Smooth muscle cell (in vitro differentiated cells): Measurements from ENCODE around the gene ITGA4. TPM values are rescaled to one million over a fixed set of nuclear protein-coding genes. Genes with fewer than 3 reads are reported as not detected.

Source experiments
- DNase-seq: peaks from one replicate; lab custom pipeline; 2025; ENCODE audit not compliant: unreplicated experiment; lab: John Stamatoyannopoulos, UW
- H2AFZ ChIP-seq: fragments of 200-600 bp; sonication (generic); 2 replicates; pipeline ENCODE4 v1.6.0; 2016; ENCODE audit warnings: antibody characterized with exemption, low read depth, mild to moderate bottlenecking
- H3F3A ChIP-seq: fragments of 200-600 bp; sonication (generic); 2 replicates; pipeline ENCODE4 v1.6.0; 2017; ENCODE audit warnings: antibody characterized with exemption, low read depth
- H3K27ac ChIP-seq: fragments of 200-600 bp; sonication (generic); 2 replicates; pipeline ENCODE4 v1.5.1; 2016; ENCODE audit warnings: low read depth, mild to moderate bottlenecking
- H3K27me3 ChIP-seq: fragments of 200-600 bp; sonication (generic); 2 replicates; pipeline ENCODE4 v1.6.1; 2016; ENCODE audit warnings: low read depth, mild to moderate bottlenecking
- H3K36me3 ChIP-seq: fragments of 200-600 bp; sonication (generic); 2 replicates; pipeline ENCODE4 v1.5.1; 2016; ENCODE audit warnings: low read depth
- H3K4me1 ChIP-seq: fragments of 200-600 bp; sonication (generic); 2 replicates; pipeline ENCODE4 v1.5.1; 2016; ENCODE audit warnings: low read depth
- H3K4me2 ChIP-seq: fragments of 200-600 bp; sonication (generic); 2 replicates; pipeline ENCODE4 v1.6.0; 2016; ENCODE audit warnings: mild to moderate bottlenecking
- H3K4me3 ChIP-seq: fragments of 200-600 bp; sonication (generic); 2 replicates; pipeline ENCODE4 v1.5.1; 2016; ENCODE audit warnings: mild to moderate bottlenecking
- H3K79me2 ChIP-seq: fragments of 200-600 bp; sonication (generic); 2 replicates; pipeline ENCODE4 v1.6.0; 2016; ENCODE audit warnings: low read depth, mild to moderate bottlenecking
- H3K9ac ChIP-seq: fragments of 200-600 bp; sonication (generic); 2 replicates; pipeline ENCODE4 v1.6.0; 2016; ENCODE audit warnings: low read depth
- H3K9me3 ChIP-seq: fragments of 200-600 bp; sonication (generic); replicated peaks from 2 replicates; pipeline ENCODE4 v1.5.1; 2016; ENCODE audit warnings: low read depth
- H4K20me1 ChIP-seq: fragments of 200-600 bp; sonication (generic); 2 replicates; pipeline ENCODE4 v1.6.0; 2016; ENCODE audit warnings: low read depth
- WGBS: methylation state at CpG from one replicate; pipeline ENCODE4 v1.1.7; 2016; ENCODE audit warnings: low lambda C conversion rate; 5-methylcytosine and 5-hydroxymethylcytosine counted together
- polyA plus RNA-seq: library from polyadenylated mRNA; unstranded; fragments of >200 nt; fragmentation: Nextera tagmentation; extraction: Ambion mirVana; gene quantifications from 2 replicates; pipeline ENCODE4 v1.2.1, GENCODE V29; 2016
- total RNA-seq: library from RNA; depleted of rRNA; stranded (reverse); fragments of >200 nt; gene quantifications from 2 replicates; pipeline ENCODE4 v1.2.3, GENCODE V29; 2014
- TF ChIP-seq, protein P1 (sequence below): fragments of 200-600 bp; sonication (generic); IDR thresholded peaks from 2 replicates; pipeline ENCODE4 v1.5.1; 2017; ENCODE audit warnings: borderline replicate concordance, mild to moderate bottlenecking, antibody characterized with exemption; ENCODE audit not compliant: insufficient read depth, poor library complexity, severe bottlenecking

Gene ITGA4
- total and polyA plus RNA-seq, 2 experiments from 2014 or later: 7.1 to 16.3 TPM

DNA sequence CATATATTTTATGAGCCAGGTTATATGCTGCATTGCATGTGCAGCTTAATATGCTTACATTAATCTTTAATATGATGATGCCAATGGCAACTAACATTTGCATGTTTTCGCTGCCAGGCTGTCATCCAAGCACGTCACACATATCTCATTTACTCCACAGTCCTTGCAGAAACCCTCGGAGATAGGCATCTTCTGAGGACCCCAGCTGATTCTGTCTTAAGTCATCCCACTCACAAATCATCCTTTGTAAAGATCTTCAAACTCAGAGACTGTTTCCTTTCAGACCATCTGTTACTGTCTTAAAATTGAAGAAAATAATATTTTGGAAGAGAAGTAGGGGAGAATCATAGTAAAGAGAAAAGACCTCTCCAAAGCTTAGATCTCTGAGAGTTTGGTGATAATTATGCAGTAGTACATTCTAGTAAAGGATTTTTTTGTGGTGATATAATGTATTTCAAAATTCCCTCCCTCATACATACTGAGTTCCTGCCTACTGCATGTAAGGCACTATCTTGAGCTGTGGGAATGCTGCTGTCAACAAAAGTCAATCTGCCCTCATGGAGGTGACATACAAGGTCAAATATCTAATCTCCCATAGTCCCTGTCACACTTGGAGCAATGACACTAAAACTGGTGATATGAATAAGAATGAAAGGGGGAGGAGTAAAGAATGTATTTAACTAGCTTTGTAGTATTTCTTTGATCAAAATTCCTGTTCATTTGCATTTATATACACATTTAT is 11.0 kb downstream of the ITGA4 start:
- no peaks in the 10 kb centered on the region for H3F3A ChIP-seq
- DNase-seq: no peak
- no peak overlapping the region for H2AFZ ChIP-seq
- WGBS: 63% methylated on average over 3 of the region's 3 CpGs
- TF ChIP-seq, protein P1, sequence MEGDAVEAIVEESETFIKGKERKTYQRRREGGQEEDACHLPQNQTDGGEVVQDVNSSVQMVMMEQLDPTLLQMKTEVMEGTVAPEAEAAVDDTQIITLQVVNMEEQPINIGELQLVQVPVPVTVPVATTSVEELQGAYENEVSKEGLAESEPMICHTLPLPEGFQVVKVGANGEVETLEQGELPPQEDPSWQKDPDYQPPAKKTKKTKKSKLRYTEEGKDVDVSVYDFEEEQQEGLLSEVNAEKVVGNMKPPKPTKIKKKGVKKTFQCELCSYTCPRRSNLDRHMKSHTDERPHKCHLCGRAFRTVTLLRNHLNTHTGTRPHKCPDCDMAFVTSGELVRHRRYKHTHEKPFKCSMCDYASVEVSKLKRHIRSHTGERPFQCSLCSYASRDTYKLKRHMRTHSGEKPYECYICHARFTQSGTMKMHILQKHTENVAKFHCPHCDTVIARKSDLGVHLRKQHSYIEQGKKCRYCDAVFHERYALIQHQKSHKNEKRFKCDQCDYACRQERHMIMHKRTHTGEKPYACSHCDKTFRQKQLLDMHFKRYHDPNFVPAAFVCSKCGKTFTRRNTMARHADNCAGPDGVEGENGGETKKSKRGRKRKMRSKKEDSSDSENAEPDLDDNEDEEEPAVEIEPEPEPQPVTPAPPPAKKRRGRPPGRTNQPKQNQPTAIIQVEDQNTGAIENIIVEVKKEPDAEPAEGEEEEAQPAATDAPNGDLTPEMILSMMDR: no peak
- H3K4me3 ChIP-seq: no peak overlapping the region
- peak overlapping the region; percentile 65 for H3K4me2 ChIP-seq
- H3K27ac ChIP-seq: no peak overlapping the region
- H3K79me2 ChIP-seq: peaks cover 10% of the 10 kb centered on the region
- H3K36me3 ChIP-seq: no peaks in the 10 kb centered on the region
- H4K20me1 ChIP-seq: no peaks in the 10 kb centered on the region
- H3K27me3 ChIP-seq: no peaks in the 10 kb centered on the region
- no peak overlapping the region for H3K9ac ChIP-seq
- no peaks in the 10 kb centered on the region for H3K9me3 ChIP-seq
- H3K4me1 ChIP-seq: no peaks in the 10 kb centered on the region

DNA sequence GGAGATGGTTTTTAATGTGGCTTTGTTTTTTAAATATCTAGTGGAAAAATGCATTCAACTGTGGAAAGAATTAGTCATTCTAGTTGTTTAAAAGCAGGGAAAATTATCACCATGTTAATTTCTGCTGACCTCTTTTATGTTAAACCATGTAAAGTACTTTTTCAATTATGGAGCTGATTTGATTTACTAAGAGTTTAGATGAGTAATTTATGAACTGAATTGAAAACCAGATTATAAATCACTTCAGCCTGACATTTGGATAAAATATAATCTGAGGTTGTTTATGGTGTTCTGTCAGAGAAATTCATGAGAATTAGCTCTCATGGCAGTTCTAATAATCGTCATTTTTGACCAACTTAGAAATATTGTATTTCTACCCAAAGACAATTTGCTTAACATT is 11.6 kb downstream of the ITGA4 start:
- no peaks in the 10 kb centered on the region for H3F3A ChIP-seq
- no peak overlapping the region for H3K4me3 ChIP-seq
- no peaks in the 10 kb centered on the region for H3K9me3 ChIP-seq
- TF ChIP-seq, protein P1: no peak
- 81% methylated on average over 1 of the region's 1 CpG for whole genome bisulfite sequencing
- H3K36me3 ChIP-seq: no peaks in the 10 kb centered on the region
- no peak overlapping the region for H3K27ac ChIP-seq
- peaks cover 10% of the 10 kb centered on the region for H3K79me2 ChIP-seq
- peak overlapping the region; percentile 65 for H3K4me2 ChIP-seq
- no peak overlapping the region for H3K9ac ChIP-seq
- no peaks in the 10 kb centered on the region for H3K27me3 ChIP-seq
- no peaks in the 10 kb centered on the region for H4K20me1 ChIP-seq
- H2AFZ ChIP-seq: no peak overlapping the region
- DNase-seq: no peak
- no peaks in the 10 kb centered on the region for H3K4me1 ChIP-seq

DNA sequence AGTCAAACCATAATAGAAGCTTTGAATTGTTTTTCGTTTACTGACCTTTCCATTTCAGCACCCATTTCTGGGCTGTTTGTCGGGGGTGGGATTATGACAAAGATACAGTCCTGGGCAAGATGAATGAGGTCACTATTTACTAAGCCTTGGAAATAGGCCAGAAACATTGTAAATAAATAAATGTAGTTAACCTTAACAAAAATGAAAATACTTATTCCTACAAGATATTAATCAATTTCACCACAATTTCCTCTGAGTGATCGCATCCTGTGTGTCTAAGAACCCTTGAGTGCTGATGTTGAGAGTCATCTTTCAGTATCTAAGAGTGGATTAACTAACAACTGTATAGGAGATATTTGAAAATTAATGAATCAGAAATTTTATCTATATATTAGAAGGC is 14.0 kb downstream of the ITGA4 start:
- peak overlapping the region; percentile 25 for H3K4me2 ChIP-seq
- 69% methylated on average over 3 of the region's 3 CpGs for WGBS
- no peak for DNase-seq

More for the DNA sequence above, 14.0 kb downstream of the ITGA4 start:
- H3K9me3 ChIP-seq: no peaks in the 10 kb centered on the region
- H3K4me3 ChIP-seq: no peak overlapping the region
- TF ChIP-seq, protein P1: no peak
- H3K79me2 ChIP-seq: peaks cover 10% of the 10 kb centered on the region
- H2AFZ ChIP-seq: no peak overlapping the region
- H3K4me1 ChIP-seq: no peaks in the 10 kb centered on the region
- no peaks in the 10 kb centered on the region for H3K36me3 ChIP-seq
- H3K9ac ChIP-seq: no peak overlapping the region
- H3K27me3 ChIP-seq: no peaks in the 10 kb centered on the region
- no peaks in the 10 kb centered on the region for H4K20me1 ChIP-seq
- no peak overlapping the region for H3K27ac ChIP-seq
- no peaks in the 10 kb centered on the region for H3F3A ChIP-seq
